ENCODE measurements around the gene SLC38A10.

SLC38A10 gene

GRCh38 chr17:81253358-81254131 lies 41.6 kb downstream of the SLC38A10 start:
- no peak for DNase-seq (ENCODE audit: low read depth)

GRCh38 chr17:81252987-81253329 lies 42.1 kb downstream of the SLC38A10 start:
- DNase-seq (ENCODE audit: low read depth): no peak

- DNase-seq (ENCODE audit: low read depth): no peak
Measured at GRCh38 chr17:81252326-81252986, 42.7 kb downstream of the SLC38A10 start.

GRCh38 chr17:81251709-81252301 lies 43.3 kb downstream of the SLC38A10 start:
- no peak for DNase-seq (ENCODE audit: low read depth)

GRCh38 chr17:81251094-81251708 lies 43.9 kb downstream of the SLC38A10 start:
- DNase-seq (ENCODE audit: low read depth): no peak

GRCh38 chr17:81250286-81251093 lies 44.6 kb downstream of the SLC38A10 start:
- DNase-seq (ENCODE audit: low read depth): no peak

- no peak for DNase-seq (ENCODE audit: low read depth)
Measured at GRCh38 chr17:81249223-81250040, 45.7 kb downstream of the SLC38A10 start.

GRCh38 chr17:81248649-81249048 lies 46.5 kb downstream of the SLC38A10 start:
- no peak for DNase-seq (ENCODE audit: low read depth)

- DNase-seq (ENCODE audit: low read depth): no peak
Measured at GRCh38 chr17:81247339-81247990, 47.6 kb downstream of the SLC38A10 start.

GRCh38 chr17:81246679-81247338 lies 48.3 kb downstream of the SLC38A10 start:
- no peak for DNase-seq (ENCODE audit: low read depth)

- no peak for DNase-seq (ENCODE audit: low read depth)
Measured at GRCh38 chr17:81246343-81246670, 48.8 kb downstream of the SLC38A10 start.

GRCh38 chr17:81245665-81246342 lies 49.3 kb downstream of the SLC38A10 start:
- DNase-seq (ENCODE audit: low read depth): no peak

GRCh38 chr17:81245024-81245664 lies 50.0 kb downstream of the SLC38A10 start:
- no peak for DNase-seq (ENCODE audit: low read depth)

- DNase-seq (ENCODE audit: low read depth): no peak
Measured at GRCh38 chr17:81244358-81245023, 50.6 kb downstream of the SLC38A10 start.

- no peak for DNase-seq (ENCODE audit: low read depth)
Measured at GRCh38 chr17:81243333-81243664, 51.8 kb downstream of the SLC38A10 start.

GRCh38 chr17:81242421-81243332 lies 52.4 kb downstream of the SLC38A10 start:
- DNase-seq (ENCODE audit: low read depth): no peak

GRCh38 chr17:81241648-81242420 lies 53.3 kb downstream of the SLC38A10 start:
- no peak for DNase-seq (ENCODE audit: low read depth)

Measured in HS-27A (cell line).